ENCODE data around the gene U2SURP.

- peak; percentile 60; the same call in 1 of the 2 replicates for TF ChIP-seq MAX (IDR thresholded peaks at IDR 0.05)
- TF ChIP-seq SP1 (IDR thresholded peaks at IDR 0.05; ENCODE audit: low read depth) = peak; percentile 77
- TF ChIP-seq EZH2phosphoT487 (IDR thresholded peaks at IDR 0.05; ENCODE audit: borderline replicate concordance) = no peak
- no peak for TF ChIP-seq CTCF (IDR thresholded peaks at IDR 0.05 in 2 of 3, conservative IDR thresholded peaks at IDR 0.05 in 1 of 3; ENCODE audit: borderline replicate concordance in 1 of 3, insufficient read depth in 1 of 3, low read depth in 2 of 3, low read length in 2 of 3)
- TF ChIP-seq JUND (IDR thresholded peaks at IDR 0.05) = 0 out of 2 replicates have a peak, but pooled peaks have one; percentile 18
- no peak for TF ChIP-seq REST (IDR thresholded peaks at IDR 0.05; ENCODE audit: low read depth)
Measured at GRCh38 chr3:143001369-143002082, at the start of gene U2SURP.

Data from HCT116 (cell line).